Body of pancreas (tissue), 4 donors: ENCODE measurements around the gene APOA4.

Source experiments
- CTCF ChIP-seq, 7 experiments: fragments of 450-650 bp in 4 of 7; fragments of 200-600 bp in 3 of 7; sonication (generic) in 3 of 7; IDR thresholded peaks; one replicate each; pipeline ENCODE4 v1.5.1; 2016 to 2019; ENCODE audit warnings: antibody characterized with exemption in 7 of 7
- POLR2A ChIP-seq, 3 donors: fragments of 450-650 bp; IDR thresholded peaks; one replicate each; pipeline ENCODE4 v1.6.1; 2016; ENCODE audit warnings: antibody characterized with exemption in 3 of 3, mild to moderate bottlenecking in 2 of 3

GRCh38 chr11:116829525-116830183 is 6.5 kb upstream of the APOA4 start, which contains the start of gene APOC3:
- TF ChIP-seq CTCF (IDR thresholded peaks at IDR 0.05) (no peak), POLR2A (IDR thresholded peaks at IDR 0.05) (no peak)
